ENCODE data around the gene CCDC110. TPM values are rescaled to one million over a fixed set of nuclear protein-coding genes. Genes with fewer than 3 reads are reported as not detected.

Gene CCDC110
- total RNA-seq, 4 donors from 2014 or later = 6.8 to 22.1 (median 10.4) TPM

DNA sequence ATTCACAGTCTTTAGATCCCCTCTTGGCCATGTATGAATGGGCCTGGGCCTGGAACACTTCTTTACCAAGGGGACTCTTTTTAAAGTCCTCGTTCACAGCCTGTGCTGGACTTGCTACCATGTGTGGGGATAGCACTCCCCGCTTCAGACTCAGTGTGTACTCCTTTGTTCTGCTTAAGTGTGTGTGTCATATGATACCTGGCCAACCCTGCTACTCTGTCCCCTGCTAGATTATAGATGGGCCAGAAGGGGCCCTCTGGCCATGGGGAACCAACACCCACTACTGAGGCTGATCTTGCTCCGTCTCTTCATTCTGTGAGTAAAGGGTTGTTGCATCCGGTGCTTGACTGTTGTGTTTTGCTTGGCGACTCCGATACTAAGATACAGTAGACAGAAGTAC lies 8.0 kb downstream of the CCDC110 start:
- Histone ChIP-seq H3K27ac (no peak overlapping the region), H3K36me3 (no peaks in the 10 kb centered on the region), H3K4me3 (replicated peaks in 1 of 3) (no peak overlapping the region), H3K9me3 (no peaks in the 10 kb centered on the region), H3K4me1 (no peaks in the 10 kb centered on the region), H3K27me3 (no peaks in the 10 kb centered on the region)
- TF ChIP-seq POLR2A (IDR thresholded peaks at IDR 0.05) = no peak
- TF ChIP-seq, protein P1, sequence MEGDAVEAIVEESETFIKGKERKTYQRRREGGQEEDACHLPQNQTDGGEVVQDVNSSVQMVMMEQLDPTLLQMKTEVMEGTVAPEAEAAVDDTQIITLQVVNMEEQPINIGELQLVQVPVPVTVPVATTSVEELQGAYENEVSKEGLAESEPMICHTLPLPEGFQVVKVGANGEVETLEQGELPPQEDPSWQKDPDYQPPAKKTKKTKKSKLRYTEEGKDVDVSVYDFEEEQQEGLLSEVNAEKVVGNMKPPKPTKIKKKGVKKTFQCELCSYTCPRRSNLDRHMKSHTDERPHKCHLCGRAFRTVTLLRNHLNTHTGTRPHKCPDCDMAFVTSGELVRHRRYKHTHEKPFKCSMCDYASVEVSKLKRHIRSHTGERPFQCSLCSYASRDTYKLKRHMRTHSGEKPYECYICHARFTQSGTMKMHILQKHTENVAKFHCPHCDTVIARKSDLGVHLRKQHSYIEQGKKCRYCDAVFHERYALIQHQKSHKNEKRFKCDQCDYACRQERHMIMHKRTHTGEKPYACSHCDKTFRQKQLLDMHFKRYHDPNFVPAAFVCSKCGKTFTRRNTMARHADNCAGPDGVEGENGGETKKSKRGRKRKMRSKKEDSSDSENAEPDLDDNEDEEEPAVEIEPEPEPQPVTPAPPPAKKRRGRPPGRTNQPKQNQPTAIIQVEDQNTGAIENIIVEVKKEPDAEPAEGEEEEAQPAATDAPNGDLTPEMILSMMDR (IDR thresholded peaks at IDR 0.05) = no peak
- 79 to 86% methylated on average over 5 to 6 of the region's 6 CpGs for WGBS, 2 donors
- no peak for DNase-seq
- intact Hi-C loops (cut with DNase I) = no loop called here

DNA sequence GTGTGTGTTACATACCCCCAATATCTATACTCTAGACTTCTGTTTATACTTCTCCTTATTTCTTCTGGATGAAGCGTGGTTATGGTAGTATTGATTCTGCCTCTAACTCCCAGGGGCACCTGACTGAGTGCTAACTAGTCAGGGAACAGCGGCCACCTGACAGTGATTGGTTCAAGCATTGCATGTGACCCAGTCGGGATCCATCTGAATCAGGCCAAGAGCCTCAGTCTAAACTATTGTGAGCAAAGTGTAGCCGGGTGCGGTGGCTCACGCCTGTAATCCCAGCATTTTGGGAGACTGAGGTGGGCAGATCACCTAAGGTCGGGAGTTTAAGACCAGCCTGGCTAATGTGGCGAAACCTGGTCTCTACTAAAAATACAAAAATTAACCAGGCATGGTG lies 10.0 kb downstream of the CCDC110 start:
- WGBS, 2 donors = 91 to 92% methylated on average over 8 of the region's 8 CpGs
- no peak overlapping the region for H3K27ac ChIP-seq
- H3K36me3 ChIP-seq = no peaks in the 10 kb centered on the region
- H3K9me3 ChIP-seq = no peaks in the 10 kb centered on the region
- no peak for DNase-seq
- H3K4me3 ChIP-seq (replicated peaks in 1 of 3) = no peak overlapping the region
- H3K27me3 ChIP-seq = no peaks in the 10 kb centered on the region
- TF ChIP-seq POLR2A (IDR thresholded peaks at IDR 0.05) = no peak
- TF ChIP-seq, protein P1 (IDR thresholded peaks at IDR 0.05) = no peak
- intact Hi-C loops (cut with DNase I) = no loop called here
- no peaks in the 10 kb centered on the region for H3K4me1 ChIP-seq

- Histone ChIP-seq H3K36me3 (no peaks in the 10 kb centered on the region), H3K4me1 (no peaks in the 10 kb centered on the region), H3K27ac (no peak overlapping the region), H3K27me3 (no peaks in the 10 kb centered on the region), H3K9me3 (no peaks in the 10 kb centered on the region), H3K4me3 (replicated peaks in 1 of 3) (no peak overlapping the region)
- TF ChIP-seq, protein P1 (IDR thresholded peaks at IDR 0.05) = no peak
- 32 to 33% methylated on average over 3 of the region's 3 CpGs for WGBS, 2 donors
- no peak for DNase-seq
- intact Hi-C loops (cut with DNase I) = no loop called here
Measured at GRCh38 chr4:185457136-185457535, 14.4 kb downstream of the CCDC110 start.

- intact Hi-C loops (cut with DNase I) = no loop called here
- no peaks in the 10 kb centered on the region for H3K4me1 ChIP-seq
- no peak for TF ChIP-seq POLR2A (IDR thresholded peaks at IDR 0.05)
- TF ChIP-seq, protein P1 (IDR thresholded peaks at IDR 0.05) = no peak
- 20 to 33% methylated on average over 2 of the region's 2 CpGs for WGBS, 2 donors
- H3K27ac ChIP-seq = no peak overlapping the region
- no peak for DNase-seq
- no peaks in the 10 kb centered on the region for H3K9me3 ChIP-seq
- no peak overlapping the region for H3K4me3 ChIP-seq (replicated peaks in 1 of 3)
- H3K36me3 ChIP-seq = no peaks in the 10 kb centered on the region
- no peaks in the 10 kb centered on the region for H3K27me3 ChIP-seq
Measured at GRCh38 chr4:185456131-185456530, 15.4 kb downstream of the CCDC110 start.

GRCh38 chr4:185445209-185445608 lies 26.3 kb downstream of the CCDC110 start:
- Histone ChIP-seq H3K4me3 (replicated peaks in 1 of 3) (no peak overlapping the region), H3K27ac (no peak overlapping the region), H3K36me3 (no peaks in the 10 kb centered on the region), H3K9me3 (no peaks in the 10 kb centered on the region), H3K27me3 (no peaks in the 10 kb centered on the region), H3K4me1 (no peaks in the 10 kb centered on the region)
- WGBS, 2 donors = 90 to 98% methylated on average over 2 of the region's 2 CpGs
- no peak for DNase-seq
- intact Hi-C loops (cut with DNase I) = no loop called here
- no peak for TF ChIP-seq POLR2A (IDR thresholded peaks at IDR 0.05)
- TF ChIP-seq, protein P1 (IDR thresholded peaks at IDR 0.05) = no peak
